Uterus (tissue), 4 donors: ENCODE results near the gene HOXD4. TPM values are rescaled to one million over a fixed set of nuclear protein-coding genes. Genes with fewer than 3 reads are reported as not detected.
A peak's percentile ranks its signal among the peaks of the same experiment; 100 is the strongest.

Experiments used
- DNase-seq, 2 donors: peaks; one replicate each; pipeline ENCODE4 v3.0.0-alpha.2; 2019 to 2020
- H3K27ac ChIP-seq, 2 donors: fragments of 200-600 bp; sonication (generic); 1 replicate in 1 of 2; 2 replicates in 1 of 2; pipeline ENCODE4 v1.5.1; 2016 to 2018
- H3K27me3 ChIP-seq, 2 donors: fragments of 200-600 bp; sonication (generic); one replicate each; pipeline ENCODE4 v1.5.1; 2018 to 2019; ENCODE audit warnings: control low read depth in 1 of 2
- H3K36me3 ChIP-seq, 2 donors: fragments of 200-600 bp; sonication (generic); one replicate each; pipeline ENCODE4 v1.5.1; 2019; ENCODE audit warnings: control low read depth in 1 of 2
- H3K4me1 ChIP-seq, 2 donors: fragments of 200-600 bp; sonication (generic); one replicate each; pipeline ENCODE4 v1.5.1; 2018 to 2019; ENCODE audit warnings: control low read depth in 1 of 2
- H3K4me3 ChIP-seq, 2 donors: fragments of 200-600 bp; sonication (generic); 1 replicate in 1 of 2; 2 replicates in 1 of 2; pipeline ENCODE4 v1.5.1; 2018 to 2019; ENCODE audit warnings: mild to moderate bottlenecking in 1 of 2
- H3K9me3 ChIP-seq, 2 donors: fragments of 200-600 bp; sonication (generic); one replicate each; pipeline ENCODE4 v1.5.1; 2019; ENCODE audit warnings: control low read depth in 1 of 2
- POLR2A ChIP-seq, 2 donors: fragments of 450-650 bp; IDR thresholded peaks; one replicate each; pipeline ENCODE4 v1.6.1; 2016; ENCODE audit warnings: antibody characterized with exemption in 2 of 2, mild to moderate bottlenecking in 1 of 2, moderate library complexity in 1 of 2
- intact Hi-C: fragments of 100-400 bp; cut with DNase I; formaldehyde crosslinking; loops from one replicate; pipeline ENCODE4 v1.15.1; 2023; ENCODE audit warnings: low total_unique reads
- total RNA-seq, 4 donors: library from RNA; depleted of rRNA in 3 of 4; stranded (reverse); fragments of >200 nt in 3 of 4; gene quantifications; one replicate each; pipeline versions ENCODE4 v1.1.0 to v1.2.4, GENCODE V29; 2014 to 2023
- TF ChIP-seq, protein P1 (sequence below), 4 experiments: fragments of 200-600 bp in 2 of 4; fragments of 450-650 bp in 2 of 4; sonication (generic) in 2 of 4; IDR thresholded peaks; one replicate each; pipeline ENCODE4 v1.5.1; 2016 to 2019; ENCODE audit warnings: antibody characterized with exemption in 4 of 4, mild to moderate bottlenecking in 2 of 4, moderate library complexity in 1 of 4
- donor health status: DM: yes; HTN: yes; CAD: no.

The HOXD4 gene
- total RNA-seq, 4 donors from 2014 or later: 6.8 to 41.6 (median 13.0) TPM

DNA sequence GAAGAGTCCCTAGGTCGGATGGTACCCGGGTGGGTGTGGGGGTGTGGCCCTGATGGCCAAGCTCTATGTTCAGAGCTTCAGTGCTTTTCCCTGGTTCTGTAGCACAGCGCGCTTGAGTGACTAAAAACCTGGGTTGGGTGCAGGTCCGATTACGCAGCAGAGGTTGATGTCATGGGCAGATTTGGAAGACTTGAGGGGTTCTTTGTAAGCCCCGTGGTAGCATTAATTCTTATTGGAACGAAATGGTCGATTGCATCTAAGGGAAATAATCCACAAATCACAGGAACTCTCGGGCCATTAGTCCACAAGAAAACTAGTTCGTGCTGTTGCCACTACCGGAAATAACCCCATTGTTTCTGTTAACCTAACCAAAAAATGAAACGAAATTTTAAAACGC, 12.8 kb upstream of the HOXD4 start:
- Histone ChIP-seq H3K27me3 (no peaks in the 10 kb centered on the region), H3K36me3 (no peaks in the 10 kb centered on the region), H3K4me1 (peaks cover 3 to 25% of the 10 kb centered on the region in 2 donors), H3K9me3 (no peaks in the 10 kb centered on the region), H3K27ac (peak overlapping the region; percentile 98 to 99), H3K4me3 (peak overlapping the region; percentile 72 to 85)
- TF ChIP-seq, protein P1, sequence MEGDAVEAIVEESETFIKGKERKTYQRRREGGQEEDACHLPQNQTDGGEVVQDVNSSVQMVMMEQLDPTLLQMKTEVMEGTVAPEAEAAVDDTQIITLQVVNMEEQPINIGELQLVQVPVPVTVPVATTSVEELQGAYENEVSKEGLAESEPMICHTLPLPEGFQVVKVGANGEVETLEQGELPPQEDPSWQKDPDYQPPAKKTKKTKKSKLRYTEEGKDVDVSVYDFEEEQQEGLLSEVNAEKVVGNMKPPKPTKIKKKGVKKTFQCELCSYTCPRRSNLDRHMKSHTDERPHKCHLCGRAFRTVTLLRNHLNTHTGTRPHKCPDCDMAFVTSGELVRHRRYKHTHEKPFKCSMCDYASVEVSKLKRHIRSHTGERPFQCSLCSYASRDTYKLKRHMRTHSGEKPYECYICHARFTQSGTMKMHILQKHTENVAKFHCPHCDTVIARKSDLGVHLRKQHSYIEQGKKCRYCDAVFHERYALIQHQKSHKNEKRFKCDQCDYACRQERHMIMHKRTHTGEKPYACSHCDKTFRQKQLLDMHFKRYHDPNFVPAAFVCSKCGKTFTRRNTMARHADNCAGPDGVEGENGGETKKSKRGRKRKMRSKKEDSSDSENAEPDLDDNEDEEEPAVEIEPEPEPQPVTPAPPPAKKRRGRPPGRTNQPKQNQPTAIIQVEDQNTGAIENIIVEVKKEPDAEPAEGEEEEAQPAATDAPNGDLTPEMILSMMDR (IDR thresholded peaks at IDR 0.05): no peak
- TF ChIP-seq POLR2A (IDR thresholded peaks at IDR 0.05): peak; percentile 4 to 6
- DNase-seq: peak; percentile 43 to 60
- intact Hi-C loops: no loop called here

DNA sequence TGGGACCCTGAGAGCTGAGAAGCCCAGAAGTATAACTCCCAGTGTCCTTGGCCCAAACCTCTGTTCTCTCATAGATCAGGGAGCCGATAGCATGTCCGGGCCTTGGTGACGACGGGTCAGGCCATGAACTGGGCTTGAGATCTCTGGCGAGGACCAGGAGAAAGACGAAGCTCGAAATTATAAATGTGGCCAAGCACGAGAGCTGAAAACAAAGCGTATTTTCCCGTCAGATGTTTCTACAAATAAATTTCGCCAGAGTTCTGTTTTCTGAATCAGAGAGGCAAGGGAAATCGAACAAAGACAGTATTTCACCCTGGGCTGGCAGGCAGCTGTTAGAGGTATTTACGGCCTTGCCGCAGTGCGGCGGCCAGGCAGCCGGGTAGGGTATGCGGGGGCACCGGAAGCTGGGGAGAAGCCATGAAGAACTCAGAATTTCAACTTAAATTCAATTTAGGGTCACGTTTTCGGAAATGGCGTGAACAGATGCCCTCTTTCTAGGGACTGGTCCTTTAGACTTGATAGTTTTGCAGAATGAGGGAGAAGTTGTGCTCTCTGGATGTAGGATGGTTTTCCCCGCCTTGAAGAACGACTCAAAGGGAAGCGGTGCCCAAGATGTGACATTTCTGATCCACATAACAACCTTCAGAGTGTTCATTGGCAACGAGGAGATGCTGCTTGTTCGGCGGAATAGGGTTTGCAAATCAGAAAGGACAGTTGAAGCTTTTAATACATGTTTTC, 12.3 kb upstream of the HOXD4 start:
- DNase-seq: peak; percentile 28 to 49
- Histone ChIP-seq H3K9me3 (no peaks in the 10 kb centered on the region), H3K36me3 (no peaks in the 10 kb centered on the region), H3K27ac (peak overlapping the region; percentile 98 to 99), H3K27me3 (no peaks in the 10 kb centered on the region), H3K4me1 (peaks cover 3 to 23% of the 10 kb centered on the region in 2 donors), H3K4me3 (peak overlapping the region; percentile 72 to 85)
- intact Hi-C loops: no loop called here
- TF ChIP-seq, protein P1 (IDR thresholded peaks at IDR 0.05): no peak
- no peak for TF ChIP-seq POLR2A (IDR thresholded peaks at IDR 0.05)

DNA sequence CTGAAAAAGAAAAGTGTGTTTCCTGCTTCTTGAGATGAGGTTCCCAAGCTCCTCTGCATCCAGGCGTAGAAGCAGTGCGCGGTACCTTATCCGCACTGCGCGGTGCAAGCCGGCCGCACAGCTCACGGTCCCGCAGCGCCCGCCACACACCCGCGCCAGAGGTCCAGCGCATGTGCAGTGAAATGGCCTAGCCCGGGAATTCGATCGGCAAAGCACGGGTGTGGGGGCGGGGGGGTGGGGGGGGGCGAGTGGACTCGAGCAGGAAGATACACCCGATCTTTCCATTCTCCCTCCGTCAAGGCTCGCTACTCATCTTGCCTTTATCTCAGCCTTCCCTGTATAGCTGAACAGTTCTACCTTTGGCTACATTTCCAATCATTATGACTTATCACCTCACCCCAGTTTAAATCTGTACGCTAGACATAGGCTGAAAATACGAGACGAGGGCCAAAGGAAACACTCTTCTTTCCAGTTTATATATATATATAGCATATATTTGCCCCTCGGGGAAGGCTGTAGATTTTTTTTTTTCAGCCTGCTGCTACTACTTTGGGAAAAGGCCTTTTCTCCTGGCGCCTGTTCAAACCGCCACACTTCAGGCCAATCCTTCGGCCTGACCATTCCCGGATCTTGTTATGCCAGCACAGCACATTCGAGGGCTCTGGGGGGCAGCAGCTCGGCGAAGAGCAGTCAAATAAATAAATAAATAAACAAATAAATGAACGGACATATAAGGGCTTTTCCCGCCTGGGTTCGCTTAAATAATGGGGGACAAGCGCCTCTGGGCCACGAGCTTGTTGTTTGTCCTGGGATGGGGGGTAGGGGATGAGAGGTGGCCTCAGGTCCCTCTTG, 11.5 kb upstream of the HOXD4 start:
- H3K27me3 ChIP-seq: no peaks in the 10 kb centered on the region
- H3K27ac ChIP-seq: peak overlapping the region; percentile 98 to 99
- no peaks in the 10 kb centered on the region for H3K36me3 ChIP-seq
- H3K4me1 ChIP-seq: peaks cover 5 to 16% of the 10 kb centered on the region in 2 donors
- H3K4me3 ChIP-seq: peak overlapping the region; percentile 72 to 85
- peak; percentile 65 to 77 for DNase-seq
- TF ChIP-seq, protein P1 (IDR thresholded peaks at IDR 0.05): no peak
- peak in 1 of 2 donors; percentile 23 for TF ChIP-seq POLR2A (IDR thresholded peaks at IDR 0.05)
- no peaks in the 10 kb centered on the region for H3K9me3 ChIP-seq
- intact Hi-C loops: loop anchor here (5.0 kb wide), 3 partner anchors 317 to 497 kb away; no protein-coding TSS in a partner anchor

DNA sequence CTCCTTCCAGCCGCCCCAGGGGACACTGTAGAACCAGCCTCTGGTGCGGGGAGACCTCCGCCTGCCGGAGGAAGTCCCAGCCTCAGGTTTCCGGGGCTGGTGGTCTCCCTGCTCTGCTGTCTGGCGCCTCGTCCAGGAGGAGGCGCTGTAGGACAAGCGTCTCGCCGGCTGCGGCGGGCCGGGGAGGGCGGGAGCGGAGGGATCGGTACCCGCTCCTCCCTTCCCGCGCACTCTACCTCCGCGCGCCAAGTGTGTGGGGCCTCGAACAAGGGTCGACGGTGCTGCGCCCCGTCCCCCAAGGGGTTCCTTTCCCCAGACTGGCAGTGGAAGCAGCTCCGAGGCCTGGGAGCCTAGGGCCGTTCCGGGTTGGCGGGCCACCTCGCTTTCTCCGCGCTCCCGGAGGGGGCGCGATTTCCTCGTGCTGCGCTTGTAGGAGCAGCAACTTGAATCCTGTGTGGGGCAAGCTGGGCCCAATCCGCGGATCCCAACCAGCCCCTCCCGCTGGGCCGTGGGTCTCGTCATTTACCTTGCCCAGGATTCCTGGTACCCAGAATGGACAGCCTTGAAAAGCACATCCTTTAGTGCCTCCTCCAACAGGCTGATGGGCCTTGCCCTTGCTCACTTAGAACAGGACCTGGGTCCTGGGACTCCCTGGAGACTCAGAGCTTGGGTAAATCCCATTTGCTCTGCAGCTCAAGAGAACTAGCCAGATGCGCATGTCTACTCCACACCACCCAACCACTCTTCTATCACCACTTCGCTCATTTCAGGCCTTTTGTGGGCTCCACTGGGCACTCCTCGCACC, 10.6 kb upstream of the HOXD4 start:
- Histone ChIP-seq H3K27ac (peak overlapping the region; percentile 98 to 99), H3K4me1 (peaks cover 8 to 10% of the 10 kb centered on the region in 2 donors), H3K36me3 (no peaks in the 10 kb centered on the region), H3K27me3 (no peaks in the 10 kb centered on the region), H3K9me3 (no peaks in the 10 kb centered on the region), H3K4me3 (peak overlapping the region; percentile 72 to 85)
- TF ChIP-seq, protein P1 (IDR thresholded peaks at IDR 0.05): peak; percentile 94 to 99 (median 96)
- TF ChIP-seq POLR2A (IDR thresholded peaks at IDR 0.05): peak in 1 of 2 donors; percentile 43
- DNase-seq: peak; percentile 81 to 88
- intact Hi-C loops: loop anchor here (5.0 kb wide), 3 partner anchors 317 to 497 kb away; no protein-coding TSS in a partner anchor
